Activated T-cell treated with anti-CD3 and anti-CD28 coated beads for 24 hours (primary cell): Measurements from ENCODE around the gene CANX.

ENCODE experiments used
- DNase-seq: peaks from one replicate; pipeline ENCODE4 v3.0.0-alpha.2; 2020; ENCODE audit warnings: low read depth

CANX gene

DNA sequence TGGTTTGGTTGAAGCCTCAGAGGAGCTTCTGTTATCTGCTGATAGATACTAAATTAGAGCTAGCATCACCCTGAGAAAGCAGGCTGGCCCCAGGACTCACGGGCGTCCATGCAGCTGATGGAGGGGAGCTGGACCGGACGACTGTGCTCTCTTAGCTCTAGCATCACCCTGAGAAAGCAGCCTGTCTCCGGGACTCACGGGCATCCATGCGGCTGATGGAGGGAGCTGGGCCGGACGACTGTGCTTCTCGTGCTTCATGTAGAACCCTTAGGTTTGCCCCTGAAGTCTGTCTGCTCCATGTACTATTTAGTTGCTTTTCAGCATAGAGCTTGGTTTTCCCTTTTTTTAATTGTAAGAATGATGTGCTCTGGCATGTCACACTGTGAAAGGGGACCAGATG is 78.7 kb downstream of the CANX start:
- DNase-seq: no peak

GRCh38 chr5:179777909-179778308 is 79.1 kb downstream of the CANX start:
- no peak for DNase-seq

- no peak for DNase-seq
Measured at GRCh38 chr5:179778591-179778990, 79.8 kb downstream of the CANX start.

- no peak for DNase-seq
Measured at GRCh38 chr5:179779826-179780225, 81.1 kb downstream of the CANX start.

- DNase-seq: no peak
Measured at GRCh38 chr5:179780362-179780761, 81.6 kb downstream of the CANX start.
